H1 (cell line): ENCODE measurements around the gene STX11. TPM values are rescaled to one million over a fixed set of nuclear protein-coding genes. Genes with fewer than 3 reads are reported as not detected.

Experiments
- SIN3A ChIP-seq, 2 experiments: IDR thresholded peaks in 1 of 2; conservative IDR thresholded peaks in 1 of 2; 2 replicates each; pipeline ENCODE4 v1.6.1; 2011 to 2012; ENCODE audit warnings: low read length in 2 of 2, improper control_type of control experiment in 1 of 2, low read depth in 1 of 2, mild to moderate bottlenecking in 1 of 2
- TAF7 ChIP-seq: optimal IDR thresholded peaks from 2 replicates; pipeline ENCODE3; 2011; ENCODE audit warnings: low read depth, mild to moderate bottlenecking, inconsistent platforms, low read length, moderate library complexity, borderline replicate concordance
- polyA plus RNA-seq, 7 experiments: library from polyadenylated mRNA; depleted of rRNA in 3 of 7; stranded (reverse) in 5 of 7; unstranded in 2 of 7; fragments of >200 nt in 5 of 7; fragments of 200-250 nt in 2 of 7; gene quantifications; 1 replicate in 5 of 7; 2 replicates in 1 of 7; 4 replicates in 1 of 7; pipeline versions ENCODE4 v1.2.1 to v1.2.3, GENCODE V29; 2011 to 2013; ENCODE audit warnings: missing spikeins in 2 of 7, mixed read lengths in 2 of 7
- total RNA-seq: library from RNA; stranded (reverse); fragmentation: NEBNext Ultra II Directional; extraction: Animal tissue kit (Norgen Biotek cat#: 25700); gene quantifications from 2 replicates; pipeline ENCODE4 v1.2.1, GENCODE V29; 2021

STX11 gene
- total and polyA plus RNA-seq, 2 of the 8 experiments (the other 6 are each of a cell fraction or from before 2014, with no cell fraction given), result 0.15 to 0.34 TPM

GRCh38 chr6:144159742-144160141 lies 9.4 kb downstream of the STX11 start (continued):
- TF ChIP-seq SIN3A (conservative IDR thresholded peaks at IDR 0.05 in 1 of 2, IDR thresholded peaks at IDR 0.05 in 1 of 2; ENCODE audit: low read depth in 1 of 2, low read length in 2 of 2), result no peak
- TF ChIP-seq TAF7, result no peak
